ENCODE measurements around the gene CDH26.

DNA sequence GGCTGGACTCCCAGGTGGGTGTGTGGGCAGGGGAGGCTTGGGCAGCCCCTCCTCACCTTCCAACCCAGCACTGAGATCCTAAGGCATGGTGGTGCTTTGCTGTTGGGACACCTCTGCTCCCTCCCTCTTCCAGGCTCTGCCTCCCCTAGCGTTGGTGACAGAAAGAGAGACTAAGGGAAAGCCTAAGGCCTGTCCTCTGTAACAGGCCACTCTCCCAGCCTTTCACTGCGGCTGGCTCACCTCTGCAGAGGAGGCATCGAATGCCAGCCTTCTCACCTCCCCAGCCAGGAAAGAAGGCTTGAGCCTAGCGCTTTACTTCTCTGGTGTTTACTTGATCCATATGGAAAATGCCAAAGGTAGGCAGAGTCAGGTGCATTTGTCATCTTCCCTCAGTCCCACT lies 3.5 kb upstream of the CDH26 start:
- TF ChIP-seq CTCF (IDR thresholded peaks at IDR 0.05; ENCODE audit: insufficient read depth, low read length, poor library complexity, severe bottlenecking) (no peak), EZH2phosphoT487 (conservative IDR thresholded peaks at IDR 0.05; ENCODE audit: low read length) (no peak)
